Measurements from ENCODE around the gene HABP4. TPM values are rescaled to one million over a fixed set of nuclear protein-coding genes. Genes with fewer than 3 reads are reported as not detected.

Gene HABP4, protein sequence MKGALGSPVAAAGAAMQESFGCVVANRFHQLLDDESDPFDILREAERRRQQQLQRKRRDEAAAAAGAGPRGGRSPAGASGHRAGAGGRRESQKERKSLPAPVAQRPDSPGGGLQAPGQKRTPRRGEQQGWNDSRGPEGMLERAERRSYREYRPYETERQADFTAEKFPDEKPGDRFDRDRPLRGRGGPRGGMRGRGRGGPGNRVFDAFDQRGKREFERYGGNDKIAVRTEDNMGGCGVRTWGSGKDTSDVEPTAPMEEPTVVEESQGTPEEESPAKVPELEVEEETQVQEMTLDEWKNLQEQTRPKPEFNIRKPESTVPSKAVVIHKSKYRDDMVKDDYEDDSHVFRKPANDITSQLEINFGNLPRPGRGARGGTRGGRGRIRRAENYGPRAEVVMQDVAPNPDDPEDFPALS
- 10 to 100 TPM; 20.0 to 22.0 (median 21.2) TPM for polyA plus RNA-seq (ENCODE audit: insufficient read length in 4 of 4)

DNA sequence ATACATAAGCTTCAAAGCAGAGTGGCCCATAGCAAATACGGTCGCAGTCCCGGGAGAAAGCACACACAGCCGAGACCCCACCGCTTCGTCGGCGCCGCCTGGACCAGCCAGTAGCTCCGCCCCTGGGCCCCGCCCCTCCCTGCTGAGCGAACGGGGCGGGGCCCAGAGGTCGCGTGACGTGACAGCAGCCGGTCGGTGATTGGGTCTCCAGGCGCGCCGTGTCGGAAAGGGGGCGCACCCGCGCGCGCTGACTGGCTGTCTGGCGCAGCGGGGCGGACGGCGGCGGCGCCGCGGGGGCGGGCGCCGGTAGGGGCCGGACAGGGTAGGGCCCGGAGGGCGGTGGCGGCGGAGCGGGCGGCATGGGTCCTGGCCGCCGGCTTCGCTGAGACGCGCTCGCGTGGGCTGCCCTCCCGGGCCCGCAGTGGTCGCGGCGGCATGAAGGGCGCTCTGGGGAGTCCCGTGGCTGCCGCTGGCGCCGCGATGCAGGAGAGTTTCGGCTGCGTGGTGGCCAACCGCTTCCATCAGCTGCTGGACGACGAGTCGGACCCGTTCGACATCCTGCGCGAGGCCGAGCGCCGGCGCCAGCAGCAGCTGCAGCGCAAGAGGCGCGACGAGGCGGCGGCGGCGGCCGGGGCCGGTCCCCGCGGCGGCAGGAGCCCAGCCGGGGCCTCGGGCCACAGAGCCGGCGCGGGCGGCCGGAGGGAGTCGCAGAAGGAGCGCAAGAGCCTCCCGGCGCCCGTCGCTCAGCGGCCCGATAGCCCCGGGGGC is at the start of gene HABP4:
HABP4 (plus strand) TSS at position 325 of the 768 bp plus-strand sequence; CDS start at position 436, 111 bp downstream.
- peak; percentile 79 to 91 (median 88) for DNase-seq (ENCODE audit: low read depth in 4 of 4, low spot score in 2 of 4)

DNA sequence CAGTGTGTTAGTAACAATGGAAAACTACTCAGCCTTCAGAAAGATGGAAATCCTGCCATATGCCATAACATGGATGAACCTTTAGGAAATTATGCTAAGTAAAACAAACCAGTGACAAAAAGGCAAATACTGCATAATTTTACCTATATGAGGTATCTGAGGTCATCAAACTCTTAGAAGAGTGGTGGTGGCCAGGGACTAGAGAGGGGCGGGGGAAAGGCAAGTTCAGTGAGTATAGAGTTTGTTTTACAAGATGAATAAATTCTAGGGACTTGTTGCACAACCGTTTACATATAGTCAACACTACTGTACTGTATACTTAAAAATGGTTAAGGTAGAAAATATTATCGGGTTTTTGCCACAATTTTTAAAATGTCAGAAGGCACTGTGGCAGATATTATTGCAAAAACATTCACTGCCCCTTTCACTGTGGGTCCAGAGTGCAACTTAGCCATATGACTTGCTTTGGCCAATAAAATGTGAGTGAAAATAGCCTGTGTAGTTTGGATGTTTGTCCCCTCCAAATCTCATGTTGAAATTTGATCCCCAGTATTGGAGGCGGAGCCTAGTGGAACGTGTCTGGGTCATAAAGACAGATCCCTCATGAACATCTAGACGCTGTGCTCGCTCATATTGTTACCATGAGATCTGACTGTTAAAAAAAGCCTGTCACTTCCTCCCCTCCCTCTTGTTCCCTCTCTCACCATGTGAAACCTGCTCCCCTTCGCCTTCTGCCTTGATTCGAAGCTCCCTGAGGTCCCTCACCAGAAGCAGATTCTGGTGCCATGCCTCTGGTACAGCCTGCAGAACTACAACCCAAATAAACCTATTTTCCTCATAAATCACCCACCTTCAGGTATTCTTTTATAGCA is 41.3 kb upstream of the HABP4 start:
- no peak for DNase-seq (ENCODE audit: low read depth in 4 of 4, low spot score in 2 of 4)

DNA sequence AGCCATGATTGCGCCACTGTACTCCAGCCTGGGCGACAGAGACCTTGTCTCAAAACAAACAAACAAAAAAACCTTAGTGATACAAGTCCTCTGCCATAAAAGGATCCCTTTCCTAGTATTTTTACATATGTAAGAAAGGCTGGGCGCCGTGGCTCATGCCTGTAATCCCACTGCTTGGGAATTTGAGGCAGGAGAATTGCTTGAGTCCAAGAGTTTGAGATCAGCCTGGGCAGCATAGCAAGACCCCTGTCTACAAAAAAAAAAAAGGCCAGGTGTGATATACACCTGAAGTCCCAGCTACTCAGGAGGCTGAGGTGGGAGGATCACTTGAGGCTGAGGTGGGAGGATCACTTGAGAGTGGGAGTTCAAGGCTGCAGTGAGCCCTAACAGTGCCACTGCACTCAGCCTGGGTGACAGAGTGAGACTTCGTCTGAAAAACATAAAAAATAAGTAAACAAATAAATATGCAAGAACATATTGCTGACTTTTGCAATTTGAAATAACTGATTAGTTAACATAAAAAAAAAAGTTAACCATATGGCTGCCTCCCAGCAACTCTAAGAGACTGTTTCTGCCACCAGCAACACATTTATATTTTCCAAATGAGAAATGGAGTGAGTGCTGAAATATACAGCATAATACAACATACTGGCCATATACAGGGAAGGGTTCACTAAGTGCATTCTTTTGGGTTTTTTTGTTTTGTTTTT is 38.7 kb upstream of the HABP4 start:
- no peak for DNase-seq (ENCODE audit: low read depth in 4 of 4, low spot score in 2 of 4)

DNA sequence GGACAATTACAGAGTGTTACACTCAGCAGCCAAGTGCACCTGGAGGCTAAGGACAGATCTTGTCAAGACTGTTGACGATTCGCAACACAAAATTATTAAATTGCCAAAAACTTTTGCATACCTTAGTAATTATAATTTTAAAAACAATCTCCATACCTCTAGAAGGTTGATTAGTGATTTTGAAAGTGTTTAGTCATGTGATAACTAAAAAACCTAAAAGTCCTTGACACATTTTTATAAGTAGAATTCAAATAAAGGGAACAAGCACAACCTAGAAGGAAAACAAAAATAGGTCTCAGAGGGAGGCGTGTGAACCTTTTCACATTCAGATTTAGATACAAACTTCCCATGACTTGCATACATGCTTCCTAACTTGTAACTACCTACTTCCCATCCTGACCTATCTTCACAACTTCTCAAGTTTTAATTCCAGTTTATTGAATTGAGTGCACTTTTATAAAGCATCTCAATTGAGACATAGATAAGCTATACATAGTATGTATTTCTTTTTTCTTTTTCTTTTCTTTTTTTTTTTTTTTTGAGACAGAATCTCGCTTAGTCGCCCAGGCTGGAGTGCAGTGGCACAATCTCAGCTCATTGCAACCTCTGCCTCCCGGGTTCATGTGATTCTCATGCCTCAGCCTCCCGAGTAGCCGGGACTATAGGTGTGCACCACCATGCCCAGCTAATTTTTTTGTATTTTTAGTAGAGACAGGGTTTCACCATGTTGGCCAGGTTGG is 37.6 kb upstream of the HABP4 start:
- no peak for DNase-seq (ENCODE audit: low read depth in 4 of 4, low spot score in 2 of 4)

DNA sequence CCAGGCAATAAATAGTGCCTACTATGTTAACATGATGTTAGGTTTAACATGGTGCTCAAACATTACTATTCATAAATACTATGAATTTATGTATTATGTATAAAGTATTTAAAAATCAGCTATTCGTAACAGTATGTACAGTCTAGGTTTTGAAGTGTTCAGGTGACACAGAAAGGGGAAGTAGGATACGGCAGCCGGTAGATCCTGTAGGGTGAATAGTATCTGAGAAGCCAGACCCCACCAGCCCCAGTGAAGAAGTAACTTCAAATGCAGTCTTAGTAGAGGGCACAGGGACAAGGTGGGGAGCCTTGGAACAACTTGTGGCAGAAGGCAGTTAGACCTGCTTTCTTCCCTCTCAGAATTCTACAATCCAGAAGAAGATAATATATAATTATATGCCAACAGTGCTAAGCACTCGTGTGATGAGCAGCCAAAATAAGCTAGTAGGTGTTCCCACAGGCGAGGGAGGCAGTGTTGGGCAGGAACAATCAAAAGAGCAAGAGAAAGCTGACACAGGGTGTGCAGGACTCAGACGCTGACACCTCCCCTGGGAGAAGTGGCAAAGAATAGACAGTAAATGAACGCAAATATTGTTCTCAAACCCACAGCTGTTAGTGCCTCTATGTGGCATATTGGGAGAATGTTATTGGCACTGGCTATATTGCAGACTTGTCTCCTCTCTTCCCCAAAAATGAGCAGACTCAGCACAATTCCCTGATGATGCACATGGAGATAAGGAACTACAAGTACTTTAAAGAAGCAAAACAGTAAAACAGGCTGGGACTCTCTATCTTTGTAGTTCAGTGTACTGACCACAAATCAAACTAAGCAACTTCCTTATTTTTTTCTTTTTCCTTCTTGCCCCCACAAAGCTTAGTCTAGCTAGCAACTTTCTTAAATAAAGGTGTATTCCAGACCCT is 36.4 kb upstream of the HABP4 start:
- DNase-seq (ENCODE audit: low read depth in 4 of 4, low spot score in 2 of 4): no peak

DNA sequence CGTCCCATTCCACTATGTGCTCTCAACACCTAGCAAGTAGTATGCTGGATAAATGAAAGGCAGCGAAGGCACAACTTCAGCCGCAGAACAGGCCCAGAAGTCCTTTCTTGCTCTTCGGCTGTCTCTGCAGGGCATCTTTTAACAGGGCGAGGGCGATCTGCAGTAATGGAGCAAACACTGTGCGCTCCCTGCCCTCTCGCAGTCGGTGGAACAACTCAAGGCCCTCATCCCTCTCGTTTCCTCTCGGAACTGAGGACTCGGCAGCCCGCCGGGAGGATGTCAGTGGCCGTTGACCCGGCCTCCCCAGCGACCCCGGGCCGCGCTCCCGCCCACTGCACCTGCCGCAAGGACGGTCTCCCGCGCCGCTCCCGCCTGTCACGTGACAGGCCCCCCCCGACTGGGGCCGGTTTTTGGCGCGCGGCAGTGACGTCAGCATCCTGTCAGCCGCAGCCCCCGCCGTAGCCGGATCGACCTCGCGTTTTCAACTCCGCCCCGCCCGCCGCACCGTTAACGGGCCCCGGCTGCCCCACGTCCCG is 32.9 kb upstream of the HABP4 start:
- DNase-seq (ENCODE audit: low read depth in 4 of 4, low spot score in 2 of 4): peak in 3 of 4 donors; percentile 52 to 76 (median 68)

DNA sequence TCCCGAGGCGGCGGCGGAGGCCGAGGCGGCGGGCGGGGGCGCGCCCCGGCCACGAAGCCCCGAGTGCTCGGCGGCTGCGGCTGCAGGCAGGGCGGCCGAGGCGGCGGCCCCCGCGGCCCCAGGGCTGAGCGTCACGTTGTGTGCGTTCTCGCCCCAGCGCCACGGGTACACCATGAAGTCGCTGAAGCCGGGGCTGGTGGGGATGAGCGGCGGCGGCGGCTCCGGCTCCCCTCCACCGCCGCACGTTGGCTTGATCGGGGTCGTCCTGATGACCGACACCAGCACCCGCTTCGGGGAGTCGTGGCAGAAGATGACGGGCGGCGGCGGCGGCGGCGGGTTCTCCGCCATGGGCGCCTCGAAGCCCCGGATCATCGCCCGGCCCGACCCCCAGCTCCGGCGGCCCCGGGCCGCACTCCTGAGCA is 32.3 kb upstream of the HABP4 start:
- no peak for DNase-seq (ENCODE audit: low read depth in 4 of 4, low spot score in 2 of 4)

DNA sequence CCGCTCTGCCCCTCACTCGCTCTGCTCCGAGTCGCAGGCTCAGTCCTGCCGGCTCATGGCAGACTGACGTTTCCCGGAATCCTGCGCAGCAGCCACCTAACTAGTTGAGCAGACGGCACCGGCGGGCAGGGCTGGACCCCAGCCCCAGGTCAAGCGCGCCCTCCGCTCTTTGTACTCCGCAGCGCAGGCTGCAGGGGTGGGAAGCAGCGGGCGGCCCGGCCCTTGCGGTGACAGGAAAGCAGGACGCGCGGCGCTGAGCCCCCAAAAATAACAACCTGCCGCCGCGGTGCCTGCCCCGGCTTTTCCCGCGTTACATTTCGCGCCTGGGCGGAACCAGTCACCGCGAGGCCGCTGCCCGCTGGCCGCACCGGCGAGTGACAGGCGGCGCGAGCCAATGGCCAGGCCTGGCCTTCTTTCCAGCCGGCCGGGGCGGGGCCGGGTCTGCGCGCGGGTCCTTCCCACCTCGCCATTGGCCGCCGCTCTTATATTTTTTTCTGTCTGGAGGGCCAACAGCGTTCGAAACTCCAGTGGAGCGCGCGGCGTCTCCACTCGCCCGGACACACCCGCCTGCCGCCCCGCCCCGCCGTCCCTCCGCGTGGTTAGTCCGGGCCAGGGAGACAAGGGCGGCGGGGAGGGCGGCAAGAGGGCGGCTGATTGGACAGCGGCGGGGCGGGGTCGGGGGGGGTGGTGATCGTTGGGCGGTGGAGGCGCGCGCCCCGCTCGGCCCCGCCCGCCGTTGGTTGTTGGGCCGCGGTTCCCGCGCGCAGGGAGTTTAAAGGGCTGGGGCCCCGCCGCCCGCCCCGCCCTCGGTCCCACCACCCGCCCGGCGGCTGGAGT is 31.7 kb upstream of the HABP4 start, which contains the start of gene ZNF367:
ZNF367 (minus strand) TSS at position 288 of the 837 bp plus-strand sequence. CDS start 338 bp downstream, outside the sequence.
- peak; percentile 62 to 92 (median 86) for DNase-seq (ENCODE audit: low read depth in 4 of 4, low spot score in 2 of 4)

DNA sequence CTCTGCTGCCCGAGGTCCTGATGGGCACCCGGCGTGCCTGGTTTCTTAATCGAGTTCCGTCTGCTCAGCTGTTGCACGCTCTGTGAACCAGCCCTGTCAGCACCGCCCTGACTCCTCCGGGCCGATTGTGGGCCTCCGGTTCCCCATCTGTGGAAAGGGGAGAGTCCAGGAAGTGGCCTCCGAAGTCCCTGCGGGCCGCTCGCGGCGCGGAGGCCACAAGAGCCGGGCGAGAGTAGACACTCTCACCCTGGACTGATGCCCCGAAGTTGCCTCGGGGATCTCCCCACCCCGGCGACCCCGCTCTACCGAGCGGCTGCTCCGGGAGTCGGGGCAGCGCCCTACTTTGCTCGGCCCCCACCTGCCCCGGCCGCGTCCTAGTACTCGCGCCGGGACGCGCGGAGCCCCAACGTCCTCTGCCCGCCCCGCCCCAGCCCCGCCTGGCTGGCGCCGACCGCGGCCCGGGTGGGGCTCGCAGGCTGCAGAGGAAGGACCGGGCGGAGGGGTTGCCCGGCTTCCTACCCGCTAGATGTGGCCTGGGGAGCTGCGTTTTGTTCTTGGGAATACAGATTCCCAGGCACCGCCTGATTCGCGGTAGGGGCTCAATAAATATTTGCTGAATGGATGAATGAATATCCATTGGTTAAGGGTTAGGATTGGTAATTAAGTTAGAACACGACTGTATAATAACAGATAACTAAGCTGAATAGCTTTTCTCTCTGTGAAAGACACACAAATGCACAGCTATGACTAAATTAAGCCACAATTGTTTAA is 30.9 kb upstream of the HABP4 start:
- DNase-seq (ENCODE audit: low read depth in 4 of 4, low spot score in 2 of 4): peak in 2 of 4 donors; percentile 43 to 64

DNA sequence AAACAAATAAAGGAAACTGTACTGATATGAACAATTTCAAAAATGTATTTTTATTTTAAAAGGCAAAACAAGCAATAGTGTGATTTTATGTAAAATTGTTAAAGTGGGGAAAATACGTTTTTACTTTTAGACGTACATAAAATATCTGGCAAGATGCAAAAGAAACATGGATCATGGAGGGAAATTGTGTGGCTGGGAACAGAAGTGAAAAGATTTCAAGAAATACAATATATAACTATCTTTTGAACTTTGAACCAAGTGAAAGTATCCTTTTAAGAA is 30.3 kb upstream of the HABP4 start:
- no peak for DNase-seq (ENCODE audit: low read depth in 4 of 4, low spot score in 2 of 4)

DNA sequence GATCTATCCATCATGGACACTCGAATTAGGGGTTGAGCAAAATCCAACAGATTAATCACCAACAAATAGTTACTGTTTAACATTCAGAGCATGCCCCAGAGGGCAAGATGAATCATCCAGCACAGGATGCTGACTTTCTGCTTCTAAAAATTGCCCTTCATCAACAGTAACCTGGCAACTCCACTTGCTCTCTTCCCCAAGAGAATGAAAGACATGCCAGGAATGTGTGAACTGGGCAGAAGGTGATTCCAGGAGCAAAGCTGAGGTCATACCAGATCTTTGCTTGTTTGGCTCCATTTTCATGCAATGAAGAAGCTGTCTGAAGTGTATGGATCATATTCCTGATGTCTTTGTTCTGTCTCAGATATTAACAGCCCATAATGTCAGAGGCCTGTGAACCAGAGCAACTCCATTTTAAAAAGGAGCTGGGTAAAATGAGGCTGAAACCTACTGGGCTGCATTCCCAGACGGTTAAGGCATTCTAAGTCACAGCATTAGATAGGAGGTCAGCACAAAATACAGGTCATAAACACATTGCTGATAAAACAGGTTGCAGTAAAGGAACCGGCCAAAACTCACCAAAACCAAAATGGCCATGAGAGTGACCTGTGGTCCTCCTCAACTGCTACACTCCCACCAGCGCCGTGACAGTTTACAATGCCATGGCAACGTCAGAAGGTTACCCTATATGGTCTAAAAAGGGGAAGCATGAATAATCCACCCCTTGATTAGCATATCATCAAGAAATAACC is 29.3 kb upstream of the HABP4 start:
- DNase-seq (ENCODE audit: low read depth in 4 of 4, low spot score in 2 of 4): peak in 1 of 4 donors; percentile 37

DNA sequence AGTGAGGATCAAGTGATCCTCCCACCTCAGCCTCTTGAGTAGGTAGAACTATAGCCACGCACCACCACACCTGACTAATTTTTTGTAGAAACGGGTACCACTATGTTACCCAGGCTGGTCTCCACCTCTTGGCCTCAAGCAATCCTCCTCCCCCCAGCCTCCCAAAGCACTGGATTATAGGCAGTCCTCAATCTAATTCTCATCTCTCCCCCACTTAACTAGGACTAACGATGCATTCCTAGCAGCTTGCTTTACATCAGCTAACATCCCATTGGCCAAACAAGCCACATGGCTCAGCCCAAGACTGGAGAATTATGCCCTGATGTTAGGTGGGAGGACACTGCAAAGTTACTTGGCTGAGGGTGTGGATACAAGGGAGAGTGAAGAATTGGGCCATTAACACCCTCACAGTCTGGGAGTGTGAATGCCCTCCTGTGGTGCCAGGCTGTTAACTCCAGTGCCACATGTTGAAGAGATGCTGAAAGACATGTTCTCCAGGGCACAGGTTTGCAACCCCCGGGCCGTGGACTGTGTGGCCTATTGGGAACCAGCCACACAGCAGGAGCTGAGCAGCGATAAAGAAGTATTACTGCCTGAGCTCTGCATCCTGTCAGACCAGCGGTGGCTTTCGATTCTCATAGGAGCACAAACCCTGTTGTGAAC is 26.5 kb upstream of the HABP4 start:
- DNase-seq (ENCODE audit: low read depth in 4 of 4, low spot score in 2 of 4): no peak

DNA sequence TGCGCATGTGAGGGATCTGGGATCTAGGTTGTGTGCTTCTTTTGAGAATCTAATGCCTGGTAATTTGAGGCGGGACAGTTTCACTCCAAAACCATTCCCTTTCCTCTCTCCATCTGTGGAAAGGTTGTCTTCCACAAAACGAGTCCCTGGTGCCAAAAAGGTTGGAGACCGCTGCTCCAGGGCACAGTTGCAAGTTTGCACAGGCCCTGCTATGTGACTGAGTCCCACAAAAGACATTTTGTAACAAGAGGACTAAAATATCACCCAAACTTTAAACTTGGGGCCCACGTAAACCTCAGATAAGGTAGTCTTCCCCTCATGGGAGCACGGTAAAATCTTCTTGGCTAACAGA is 26.0 kb upstream of the HABP4 start:
- no peak for DNase-seq (ENCODE audit: low read depth in 4 of 4, low spot score in 2 of 4)

DNA sequence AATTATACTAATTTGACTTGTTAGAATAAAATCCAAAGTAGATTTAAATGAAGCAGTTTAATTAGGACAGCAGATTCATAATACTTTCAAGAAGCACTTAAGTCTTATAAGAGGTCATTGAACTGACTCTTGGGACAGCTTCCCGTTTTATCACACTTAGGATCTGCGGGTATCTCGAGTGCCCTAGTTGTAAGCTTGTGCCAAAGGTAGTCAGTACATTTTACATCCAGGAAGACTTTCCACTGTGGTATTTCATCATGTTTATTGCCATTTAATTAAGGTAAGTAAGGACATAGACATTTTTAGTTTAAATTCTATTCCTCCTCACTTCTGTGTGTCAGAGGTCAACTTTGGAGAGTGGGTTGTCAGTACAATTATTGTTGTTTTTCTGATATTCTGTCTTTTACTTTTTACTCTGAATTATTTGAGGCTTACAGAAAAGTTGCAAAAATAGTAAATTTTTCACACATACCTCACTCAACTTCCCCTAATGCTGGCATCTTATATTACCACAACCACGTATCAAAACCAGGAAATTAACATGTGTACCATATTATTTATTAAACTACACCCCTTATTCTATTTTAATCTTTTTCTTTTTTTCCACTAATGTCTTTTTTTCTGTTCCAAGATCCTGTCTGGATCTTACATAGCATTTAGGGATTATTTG is 24.3 kb upstream of the HABP4 start:
- DNase-seq (ENCODE audit: low read depth in 4 of 4, low spot score in 2 of 4): no peak

DNA sequence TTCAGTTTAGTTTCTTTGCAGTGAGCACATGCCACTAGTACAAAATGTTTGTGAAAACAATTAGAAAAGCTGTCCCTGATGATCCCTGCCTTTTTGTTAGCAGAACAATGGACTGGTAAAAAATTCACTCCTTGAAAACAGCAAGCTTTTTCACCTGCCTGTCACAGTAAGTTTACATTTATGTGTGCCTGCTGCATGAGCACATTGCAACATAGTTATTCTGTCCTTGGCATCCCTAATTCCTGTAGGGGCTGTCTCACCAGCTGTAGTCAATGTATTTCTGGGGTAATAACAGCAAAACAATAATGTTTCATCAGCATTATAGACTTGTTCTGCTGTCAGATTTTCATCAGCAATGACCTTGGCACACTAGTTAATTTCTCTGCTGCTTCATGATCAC is 20.2 kb upstream of the HABP4 start:
- no peak for DNase-seq (ENCODE audit: low read depth in 4 of 4, low spot score in 2 of 4)
